Upper lobe of right lung (tissue), 1 donor: ENCODE measurements around the gene GNAZ. TPM values are rescaled to one million over a fixed set of nuclear protein-coding genes. Genes with fewer than 3 reads are reported as not detected.

Experiments
- ATAC-seq: fragments of 200-7000 bp; cut with Tn5 transposase; one replicate; pipeline ENCODE4 v1.9.1; 2020; ENCODE audit warnings: mild to moderate bottlenecking, moderate library complexity
- DNase-seq: peaks from one replicate; pipeline ENCODE4 v3.0.0-alpha.2; 2020
- H3K27ac ChIP-seq: fragments of 200-600 bp; one replicate; pipeline ENCODE4 v1.8.0; 2022
- H3K27me3 ChIP-seq: fragments of 200-600 bp; one replicate; pipeline ENCODE4 v1.8.0; 2022; ENCODE audit warnings: mild to moderate bottlenecking
- H3K36me3 ChIP-seq: fragments of 200-600 bp; one replicate; pipeline ENCODE4 v1.8.0; 2022
- H3K4me1 ChIP-seq: fragments of 200-600 bp; one replicate; pipeline ENCODE4 v1.8.0; 2022
- H3K4me3 ChIP-seq: fragments of 200-600 bp; one replicate; pipeline ENCODE4 v1.8.0; 2022; ENCODE audit warnings: mild to moderate bottlenecking
- H3K9me3 ChIP-seq: fragments of 200-600 bp; one replicate; pipeline ENCODE4 v1.8.0; 2022
- CTCF ChIP-seq: fragments of 200-600 bp; IDR thresholded peaks from one replicate; pipeline ENCODE4 v1.8.0; 2022; ENCODE audit warnings: antibody characterized with exemption
- intact Hi-C: fragments of 100-400 bp; cut with DNase I; formaldehyde crosslinking; loops from one replicate; pipeline ENCODE4 v1.11.0; 2022
- total RNA-seq: library from RNA; stranded (reverse); fragmentation: NEBNext Ultra II Directional; extraction: Animal tissue kit (Norgen Biotek cat#: 25700); gene quantifications from one replicate; pipeline ENCODE4 v1.2.1, GENCODE V29; 2021
- donor health status: DM: no; HTN: yes; CAD: no; lungs with severe emphysema.

GNAZ gene
- total RNA-seq, 1 donor from 2014 or later = 3.0 TPM

GRCh38 chr22:23147617-23148387 is 77.5 kb downstream of the GNAZ start:
- no peak for DNase-seq

GRCh38 chr22:23149743-23150238 is 79.5 kb downstream of the GNAZ start:
- no peak for DNase-seq
- peaks cover 30% of the 10 kb centered on the region for H3K4me1 ChIP-seq

More at GRCh38 chr22:23147617-23148387, 77.5 kb downstream of the GNAZ start:
- intact Hi-C loops = no loop called here
- peaks cover 22% of the 10 kb centered on the region for H3K4me1 ChIP-seq
- H3K27ac ChIP-seq = peak overlapping the region; percentile 24
- H3K36me3 ChIP-seq = no peaks in the 10 kb centered on the region
- no peak overlapping the region for H3K4me3 ChIP-seq
- TF ChIP-seq CTCF = no peak
- no peaks in the 10 kb centered on the region for H3K27me3 ChIP-seq
- ATAC-seq = peak; percentile 20
- no peaks in the 10 kb centered on the region for H3K9me3 ChIP-seq

GRCh38 chr22:23150762-23151161 is 80.4 kb downstream of the GNAZ start:
- Histone ChIP-seq H3K9me3 (no peaks in the 10 kb centered on the region), H3K27ac (no peak overlapping the region), H3K27me3 (no peaks in the 10 kb centered on the region), H3K4me3 (no peak overlapping the region), H3K36me3 (no peaks in the 10 kb centered on the region), H3K4me1 (peaks cover 24% of the 10 kb centered on the region)
- intact Hi-C loops = no loop called here
- peak; percentile 14 for ATAC-seq
- DNase-seq = no peak
- no peak for TF ChIP-seq CTCF

More at GRCh38 chr22:23149743-23150238, 79.5 kb downstream of the GNAZ start:
- Histone ChIP-seq H3K27me3 (no peaks in the 10 kb centered on the region), H3K4me3 (no peak overlapping the region), H3K36me3 (no peaks in the 10 kb centered on the region), H3K9me3 (no peaks in the 10 kb centered on the region), H3K27ac (no peak overlapping the region)
- TF ChIP-seq CTCF = no peak
- intact Hi-C loops = no loop called here
- ATAC-seq = no peak

GRCh38 chr22:23151827-23152226 is 81.5 kb downstream of the GNAZ start:
- Histone ChIP-seq H3K4me3 (no peak overlapping the region), H3K4me1 (peaks cover 26% of the 10 kb centered on the region), H3K9me3 (no peaks in the 10 kb centered on the region), H3K27ac (no peak overlapping the region), H3K36me3 (no peaks in the 10 kb centered on the region), H3K27me3 (no peaks in the 10 kb centered on the region)
- no peak for TF ChIP-seq CTCF
- DNase-seq = no peak
- intact Hi-C loops = no loop called here
- ATAC-seq = no peak

GRCh38 chr22:23152238-23153114 is 82.2 kb downstream of the GNAZ start:
- DNase-seq (no peak), ATAC-seq (peak; percentile 25)
- Histone ChIP-seq H3K4me3 (no peak overlapping the region), H3K4me1 (peaks cover 22% of the 10 kb centered on the region), H3K36me3 (no peaks in the 10 kb centered on the region), H3K27ac (peak overlapping the region; percentile 18), H3K27me3 (no peaks in the 10 kb centered on the region), H3K9me3 (no peaks in the 10 kb centered on the region)
- intact Hi-C loops = no loop called here
- no peak for TF ChIP-seq CTCF
